Measurements from ENCODE around the gene ZNF516.

GRCh38 chr18:76486574-76486973, 8.5 kb downstream of the ZNF516 start:
- TF ChIP-seq POLR2A (IDR thresholded peaks at IDR 0.05; ENCODE audit: low read depth, low read length) = no peak
- no peak for TF ChIP-seq TAF1 (IDR thresholded peaks at IDR 0.05; ENCODE audit: borderline replicate concordance, low read depth, low read length)

Measured in GM12892 (cell line).